GM10248 (cell line): ENCODE data around the gene CTSD.

Experiments used
- CTCF ChIA-PET: fragments of 300-600 bp; sonication (Branson Sonifier 250); formaldehyde crosslinking; extraction: SDS; loops from one replicate; lab custom pipeline; 2021; ENCODE audit warnings: antibody characterized with exemption; lab: Yijun Ruan, JAX
- POLR2A ChIA-PET: fragments of 350-650 bp; sonication (Branson Sonifier 250); formaldehyde crosslinking; extraction: SDS; loops from one replicate; lab custom pipeline; 2020; ENCODE audit warnings: antibody characterized with exemption; lab: Yijun Ruan, JAX
- DNase-seq: peaks from one replicate; pipeline ENCODE4 v3.0.0; 2012; ENCODE audit errors: extremely low spot score
- CTCF ChIP-seq: IDR thresholded peaks from 2 replicates; pipeline ENCODE4 v1.5.1; 2012; ENCODE audit warnings: mild to moderate bottlenecking, low read depth; ENCODE audit errors: extremely low read depth, missing control alignments, control extremely low read depth

The CTSD gene

DNA sequence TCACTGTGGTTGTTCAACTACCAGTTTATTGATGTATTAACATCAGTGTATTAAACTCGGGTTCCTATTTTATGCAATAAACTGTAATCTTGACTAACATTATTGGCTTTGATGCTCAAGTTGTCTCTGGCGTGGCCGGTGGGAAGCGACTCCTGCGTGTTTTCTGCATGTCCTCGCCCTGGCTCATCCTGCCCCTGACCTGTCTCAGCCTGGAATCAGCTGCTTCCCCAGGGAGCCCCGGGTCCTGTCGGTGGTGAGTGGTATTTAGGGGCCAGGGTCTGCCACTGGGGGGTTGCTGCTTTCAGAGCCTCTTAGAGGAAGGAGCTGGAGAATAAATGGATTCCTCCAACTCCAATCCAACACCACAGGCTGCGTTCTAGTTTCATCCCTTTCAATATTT, 35.9 kb downstream of the CTSD start:
- no peak for TF ChIP-seq CTCF
- DNase-seq, result no peak
- ChIA-PET CTCF (no interaction called here), POLR2A (no interaction called here)

GRCh38 chr11:1727096-1727690, 36.5 kb downstream of the CTSD start:
- ChIA-PET CTCF (no interaction called here), POLR2A (no interaction called here)
- DNase-seq, result no peak
- TF ChIP-seq CTCF, result no peak

DNA sequence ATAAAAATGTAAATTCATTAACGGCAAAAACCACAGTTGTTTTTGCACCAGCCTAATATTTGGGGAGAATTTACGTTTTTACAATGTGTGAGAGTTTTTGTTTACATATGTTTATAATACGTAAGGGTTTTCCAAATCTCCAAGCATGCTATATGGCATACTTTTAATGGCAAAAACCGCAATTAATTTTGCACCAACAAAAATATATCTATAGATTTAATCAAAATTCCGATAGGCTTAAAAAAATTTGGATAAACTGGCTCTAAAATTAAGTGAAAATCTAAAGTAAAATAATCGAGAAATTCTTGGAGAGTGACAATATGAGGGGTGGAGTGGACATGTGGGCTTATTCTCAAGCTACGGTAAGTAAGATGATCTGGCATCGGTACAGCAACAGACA, 43.9 kb downstream of the CTSD start:
- CTCF ChIA-PET, result interaction anchor here (1.0 kb wide), 1 partner anchor 26 kb away, joined by 4 read pairs; no protein-coding TSS in a partner anchor
- POLR2A ChIA-PET, result no interaction called here
- no peak for TF ChIP-seq CTCF
- DNase-seq, result no peak

- ChIA-PET POLR2A (no interaction called here), CTCF (interaction anchor here (1.2 kb wide), 1 partner anchor 20 kb away, joined by 3 read pairs; no protein-coding TSS in a partner anchor)
- DNase-seq, result no peak
- no peak for TF ChIP-seq CTCF
Measured at GRCh38 chr11:1718326-1718725, 45.4 kb downstream of the CTSD start.

- CTCF ChIA-PET, result interaction anchor here (1.2 to 1.3 kb wide), 2 partner anchors 21 to 24 kb away, joined by 3 to 6 read pairs; no protein-coding TSS in a partner anchor
Measured at GRCh38 chr11:1717745-1718144, 46.0 kb downstream of the CTSD start.

DNA sequence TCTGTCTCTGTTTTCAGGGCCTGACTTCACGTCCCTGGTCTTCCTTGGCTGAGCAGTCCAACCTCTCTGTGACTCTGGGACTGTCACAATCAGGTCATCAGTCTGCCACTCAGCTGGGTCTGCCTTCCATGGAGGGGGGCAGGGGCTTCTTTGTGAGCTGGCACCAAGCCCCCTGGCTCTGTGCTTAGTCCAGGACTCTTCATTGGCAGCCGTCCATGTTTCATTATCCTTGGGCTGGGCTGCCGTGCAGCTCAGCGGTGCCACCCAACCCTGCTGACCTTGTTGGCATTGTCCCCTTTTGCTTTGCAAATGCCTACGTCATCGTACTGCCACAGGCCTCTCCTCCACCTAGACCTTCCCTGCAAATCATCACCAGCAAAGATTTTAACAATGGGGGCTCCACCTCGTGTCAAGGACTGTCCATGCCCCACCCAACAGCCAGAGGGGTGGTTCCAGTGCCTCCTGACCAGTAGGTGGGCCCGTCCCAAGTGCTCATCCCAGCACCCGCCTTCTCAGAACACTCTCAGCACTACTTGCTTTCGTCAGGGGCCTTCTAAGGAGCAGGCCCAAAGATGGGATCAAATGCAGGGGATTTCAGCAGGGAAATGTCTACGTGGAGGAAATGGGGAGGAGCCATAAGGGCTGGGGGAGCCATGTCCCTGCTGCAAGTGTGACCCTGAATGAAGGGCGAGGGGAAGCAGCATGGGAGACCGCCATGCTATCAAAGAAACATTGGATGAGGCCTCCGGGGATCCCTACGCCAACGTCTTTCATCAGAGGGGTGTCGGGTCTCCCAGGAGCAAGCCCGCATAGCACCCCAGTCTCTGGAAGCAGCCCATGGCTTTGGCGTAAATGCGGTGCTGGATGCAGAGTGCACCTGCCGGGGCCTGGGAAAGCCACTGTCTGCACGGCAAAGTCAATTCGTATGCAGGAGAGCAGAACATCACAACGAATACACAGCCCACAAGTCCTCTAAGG, 48.5 kb downstream of the CTSD start:
- DNase-seq, result no peak
- CTCF ChIA-PET, result interaction anchor here (1.3 kb wide), 1 partner anchor 21 kb away, joined by 4 read pairs; no protein-coding TSS in a partner anchor
- no peak for TF ChIP-seq CTCF
- POLR2A ChIA-PET, result no interaction called here

More at GRCh38 chr11:1717745-1718144, 46.0 kb downstream of the CTSD start:
- no peak for DNase-seq
- TF ChIP-seq CTCF, result no peak
- POLR2A ChIA-PET, result no interaction called here
